ENCODE results near the gene RHOB.

DNA sequence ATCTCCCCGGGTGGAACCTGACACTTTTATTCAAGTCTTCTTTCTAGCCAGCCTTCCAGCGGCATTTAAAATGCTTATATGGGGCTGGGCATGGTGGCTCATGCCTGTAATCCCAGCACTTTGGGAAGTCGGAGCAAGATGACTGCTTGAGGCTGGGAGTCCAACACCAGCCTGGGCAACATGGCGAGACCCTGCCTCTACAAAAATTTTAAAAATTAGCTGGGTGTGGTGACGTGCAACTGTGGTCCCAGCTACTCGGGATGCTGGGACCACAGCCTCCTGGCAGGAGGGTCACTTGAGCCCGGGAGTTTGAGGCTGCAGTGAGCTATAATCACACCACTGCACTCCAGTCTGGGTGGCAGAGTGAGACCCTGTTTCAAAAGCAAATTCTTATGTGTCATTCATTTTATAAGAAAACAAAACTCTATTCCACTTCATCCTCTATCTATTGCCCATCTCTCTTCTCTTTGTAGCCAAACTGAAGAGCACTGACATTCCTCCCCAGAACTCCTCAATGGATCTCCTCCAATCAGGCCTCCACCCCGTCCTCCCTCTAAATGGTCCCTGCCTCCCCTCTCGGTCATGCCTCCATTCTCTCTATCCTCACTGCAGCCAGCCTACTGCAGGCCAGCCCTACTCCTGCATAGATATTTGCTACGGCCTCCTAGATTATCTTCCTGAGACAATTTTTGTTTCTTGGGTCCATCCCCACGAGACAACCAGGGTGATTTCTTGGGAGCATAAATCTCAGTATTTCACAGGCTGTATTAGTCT lies 18.0 kb upstream of the RHOB start:
- TF ChIP-seq, protein P1, sequence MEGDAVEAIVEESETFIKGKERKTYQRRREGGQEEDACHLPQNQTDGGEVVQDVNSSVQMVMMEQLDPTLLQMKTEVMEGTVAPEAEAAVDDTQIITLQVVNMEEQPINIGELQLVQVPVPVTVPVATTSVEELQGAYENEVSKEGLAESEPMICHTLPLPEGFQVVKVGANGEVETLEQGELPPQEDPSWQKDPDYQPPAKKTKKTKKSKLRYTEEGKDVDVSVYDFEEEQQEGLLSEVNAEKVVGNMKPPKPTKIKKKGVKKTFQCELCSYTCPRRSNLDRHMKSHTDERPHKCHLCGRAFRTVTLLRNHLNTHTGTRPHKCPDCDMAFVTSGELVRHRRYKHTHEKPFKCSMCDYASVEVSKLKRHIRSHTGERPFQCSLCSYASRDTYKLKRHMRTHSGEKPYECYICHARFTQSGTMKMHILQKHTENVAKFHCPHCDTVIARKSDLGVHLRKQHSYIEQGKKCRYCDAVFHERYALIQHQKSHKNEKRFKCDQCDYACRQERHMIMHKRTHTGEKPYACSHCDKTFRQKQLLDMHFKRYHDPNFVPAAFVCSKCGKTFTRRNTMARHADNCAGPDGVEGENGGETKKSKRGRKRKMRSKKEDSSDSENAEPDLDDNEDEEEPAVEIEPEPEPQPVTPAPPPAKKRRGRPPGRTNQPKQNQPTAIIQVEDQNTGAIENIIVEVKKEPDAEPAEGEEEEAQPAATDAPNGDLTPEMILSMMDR (IDR thresholded peaks at IDR 0.05; ENCODE audit: low read depth, low read length, missing input control): no peak
- no peak for TF ChIP-seq JUND (IDR thresholded peaks at IDR 0.05)
- TF ChIP-seq, protein P2, sequence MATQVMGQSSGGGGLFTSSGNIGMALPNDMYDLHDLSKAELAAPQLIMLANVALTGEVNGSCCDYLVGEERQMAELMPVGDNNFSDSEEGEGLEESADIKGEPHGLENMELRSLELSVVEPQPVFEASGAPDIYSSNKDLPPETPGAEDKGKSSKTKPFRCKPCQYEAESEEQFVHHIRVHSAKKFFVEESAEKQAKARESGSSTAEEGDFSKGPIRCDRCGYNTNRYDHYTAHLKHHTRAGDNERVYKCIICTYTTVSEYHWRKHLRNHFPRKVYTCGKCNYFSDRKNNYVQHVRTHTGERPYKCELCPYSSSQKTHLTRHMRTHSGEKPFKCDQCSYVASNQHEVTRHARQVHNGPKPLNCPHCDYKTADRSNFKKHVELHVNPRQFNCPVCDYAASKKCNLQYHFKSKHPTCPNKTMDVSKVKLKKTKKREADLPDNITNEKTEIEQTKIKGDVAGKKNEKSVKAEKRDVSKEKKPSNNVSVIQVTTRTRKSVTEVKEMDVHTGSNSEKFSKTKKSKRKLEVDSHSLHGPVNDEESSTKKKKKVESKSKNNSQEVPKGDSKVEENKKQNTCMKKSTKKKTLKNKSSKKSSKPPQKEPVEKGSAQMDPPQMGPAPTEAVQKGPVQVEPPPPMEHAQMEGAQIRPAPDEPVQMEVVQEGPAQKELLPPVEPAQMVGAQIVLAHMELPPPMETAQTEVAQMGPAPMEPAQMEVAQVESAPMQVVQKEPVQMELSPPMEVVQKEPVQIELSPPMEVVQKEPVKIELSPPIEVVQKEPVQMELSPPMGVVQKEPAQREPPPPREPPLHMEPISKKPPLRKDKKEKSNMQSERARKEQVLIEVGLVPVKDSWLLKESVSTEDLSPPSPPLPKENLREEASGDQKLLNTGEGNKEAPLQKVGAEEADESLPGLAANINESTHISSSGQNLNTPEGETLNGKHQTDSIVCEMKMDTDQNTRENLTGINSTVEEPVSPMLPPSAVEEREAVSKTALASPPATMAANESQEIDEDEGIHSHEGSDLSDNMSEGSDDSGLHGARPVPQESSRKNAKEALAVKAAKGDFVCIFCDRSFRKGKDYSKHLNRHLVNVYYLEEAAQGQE (IDR thresholded peaks at IDR 0.05): no peak

All from liver (tissue), 3 donors.